ENCODE measurements around the gene SEZ6L. TPM values are rescaled to one million over a fixed set of nuclear protein-coding genes. Genes with fewer than 3 reads are reported as not detected.

SEZ6L gene
- total and polyA plus RNA-seq, 10 of the 15 experiments (the other 5 are each of a cell fraction or from before 2014, with no cell fraction given) = not detected

- TF ChIP-seq SKIL (IDR thresholded peaks at IDR 0.05; ENCODE audit: low read depth, poor library complexity, severe bottlenecking) (peak; percentile 46), CREB1 (IDR thresholded peaks at IDR 0.05; ENCODE audit: low read depth) (peak; percentile 45; the same call in 1 of the 2 replicates), ZZZ3 (IDR thresholded peaks at IDR 0.05; ENCODE audit: control insufficient read depth, insufficient read length, low read depth) (no peak), DPF2 (IDR thresholded peaks at IDR 0.05) (peak; percentile 88), JUNB (IDR thresholded peaks at IDR 0.05) (no peak), KDM1A (IDR thresholded peaks at IDR 0.05; ENCODE audit: borderline replicate concordance) (no peak), ZSCAN29 (IDR thresholded peaks at IDR 0.05) (no peak), REST (IDR thresholded peaks at IDR 0.05; ENCODE audit: low read depth, low read length) (no peak), SPI1 (IDR thresholded peaks at IDR 0.05; ENCODE audit: borderline replicate concordance, insufficient read depth, low read depth, low read length) (peak; percentile 95), RELA (IDR thresholded peaks at IDR 0.05; ENCODE audit: borderline replicate concordance, partially characterized antibody) (peak; percentile 11), RCOR1 (conservative IDR thresholded peaks at IDR 0.05; ENCODE audit: low read depth, low read length) (peak; percentile 55; the same call in 1 of the 2 replicates), RFX5 (IDR thresholded peaks at IDR 0.05; ENCODE audit: low read depth, low read length) (0 out of 2 replicates have a peak, but pooled peaks have one; percentile 5), IRF4 (IDR thresholded peaks at IDR 0.05; ENCODE audit: low read depth, low read length) (peak; percentile 76), RUNX3 (IDR thresholded peaks at IDR 0.05; ENCODE audit: low read length) (peak; percentile 57), GABPA (IDR thresholded peaks at IDR 0.05; ENCODE audit: low read depth) (0 out of 2 replicates have a peak, but pooled peaks have one; percentile 33), NBN (IDR thresholded peaks at IDR 0.05) (peak; percentile 93), POLR2AphosphoS5 (IDR thresholded peaks at IDR 0.05; ENCODE audit: low read length) (peak; percentile 46; the same call in 1 of the 2 replicates), TCF3 (IDR thresholded peaks at IDR 0.05; ENCODE audit: borderline replicate concordance, insufficient read depth, low read depth, low read length) (peak; percentile 76; the same call in 1 of the 2 replicates), POLR2A (IDR thresholded peaks at IDR 0.05; ENCODE audit: low read depth, low read length) (peak; percentile 76), RAD21 (IDR thresholded peaks at IDR 0.05; ENCODE audit: insufficient read depth, low read depth, low read length) (no peak), CHD4 (IDR thresholded peaks at IDR 0.05) (no peak), BCL11A (IDR thresholded peaks at IDR 0.05; ENCODE audit: low read depth, low read length) (peak; percentile 20; the same call in 1 of the 2 replicates)
- TF ChIP-seq, protein P1, sequence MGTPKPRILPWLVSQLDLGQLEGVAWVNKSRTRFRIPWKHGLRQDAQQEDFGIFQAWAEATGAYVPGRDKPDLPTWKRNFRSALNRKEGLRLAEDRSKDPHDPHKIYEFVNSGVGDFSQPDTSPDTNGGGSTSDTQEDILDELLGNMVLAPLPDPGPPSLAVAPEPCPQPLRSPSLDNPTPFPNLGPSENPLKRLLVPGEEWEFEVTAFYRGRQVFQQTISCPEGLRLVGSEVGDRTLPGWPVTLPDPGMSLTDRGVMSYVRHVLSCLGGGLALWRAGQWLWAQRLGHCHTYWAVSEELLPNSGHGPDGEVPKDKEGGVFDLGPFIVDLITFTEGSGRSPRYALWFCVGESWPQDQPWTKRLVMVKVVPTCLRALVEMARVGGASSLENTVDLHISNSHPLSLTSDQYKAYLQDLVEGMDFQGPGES (IDR thresholded peaks at IDR 0.05) = no peak
- TF ChIP-seq, protein P2, sequence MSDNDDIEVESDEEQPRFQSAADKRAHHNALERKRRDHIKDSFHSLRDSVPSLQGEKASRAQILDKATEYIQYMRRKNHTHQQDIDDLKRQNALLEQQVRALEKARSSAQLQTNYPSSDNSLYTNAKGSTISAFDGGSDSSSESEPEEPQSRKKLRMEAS (IDR thresholded peaks at IDR 0.05; ENCODE audit: low read depth, low read length) = 0 out of 2 replicates have a peak, but pooled peaks have one; percentile 23
Measured at GRCh38 chr22:26428515-26429457, 259.5 kb downstream of the SEZ6L start, which contains the start of gene ASPHD2 (continued).
